Chondrocyte (in vitro differentiated cells): ENCODE results near the gene INO80E. TPM values are rescaled to one million over a fixed set of nuclear protein-coding genes. Genes with fewer than 3 reads are reported as not detected.

Experiments
- DNase-seq: peaks from one replicate; pipeline ENCODE4 v3.0.0; 2021; ENCODE audit warnings: mixed read lengths, low spot score
- H3K27ac Mint-ChIP-seq: one replicate; pipeline ENCODE4 v1.8.0; 2021; ENCODE audit warnings: mild to moderate bottlenecking, moderate library complexity, mixed read lengths; ENCODE audit not compliant: unreplicated experiment
- H3K27me3 Mint-ChIP-seq: 2 replicates; pipeline ENCODE4 v1.8.0; 2021; ENCODE audit warnings: low read depth, mixed read lengths
- H3K36me3 Mint-ChIP-seq: 2 replicates; pipeline ENCODE4 v1.8.0; 2021; ENCODE audit warnings: low read depth, mixed read lengths
- H3K4me1 Mint-ChIP-seq: 2 replicates; pipeline ENCODE4 v1.8.0; 2021; ENCODE audit warnings: low read depth, mild to moderate bottlenecking, mixed read lengths
- H3K4me3 Mint-ChIP-seq: one replicate; pipeline ENCODE4 v1.8.0; 2021; ENCODE audit warnings: mild to moderate bottlenecking, moderate library complexity, mixed read lengths; ENCODE audit not compliant: unreplicated experiment
- H3K9me3 Mint-ChIP-seq: 2 replicates; pipeline ENCODE4 v1.8.0; 2021; ENCODE audit warnings: low read depth, mixed read lengths
- CTCF ChIP-seq: fragments of 200-600 bp; sonication (generic); IDR thresholded peaks from 2 replicates; pipeline ENCODE4 v1.5.0; 2021; ENCODE audit warnings: antibody characterized with exemption, mild to moderate bottlenecking, moderate library complexity
- total RNA-seq: library from RNA; stranded (reverse); gene quantifications from 3 replicates; pipeline ENCODE4 v1.2.1, GENCODE V29; 2021

The INO80E gene
- total RNA-seq, 1 donor from 2014 or later, result 57.1 TPM

GRCh38 chr16:29972992-29973383 lies 23.1 kb upstream of the INO80E start:
- Mint-ChIP-seq H3K4me1 (peaks cover 34% of the 10 kb centered on the region), H3K4me3 (peak overlapping the region; percentile 33), H3K27me3 (no peaks in the 10 kb centered on the region), H3K9me3 (no peaks in the 10 kb centered on the region), H3K36me3 (peaks cover 14% of the 10 kb centered on the region), H3K27ac (peak overlapping the region; percentile 75)
- TF ChIP-seq CTCF, result no peak
- no peak for DNase-seq

GRCh38 chr16:29973384-29974246 lies 22.4 kb upstream of the INO80E start, which contains the start of gene TAOK2:
Gene TAOK2 (plus strand): TSS chr16:29973868. CDS start chr16:29977773, 3,905 bp downstream.
- Mint-ChIP-seq H3K4me1 (peaks cover 34% of the 10 kb centered on the region), H3K9me3 (no peaks in the 10 kb centered on the region), H3K4me3 (peak within 1 kb of the TSS; percentile 94), H3K36me3 (peaks cover 12% of the 10 kb centered on the region), H3K27ac (peak within 1 kb of the TSS; percentile 96), H3K27me3 (no peaks in the 10 kb centered on the region)
- no peak for TF ChIP-seq CTCF
- peak; percentile 100 for DNase-seq

GRCh38 chr16:29974291-29975133 lies 21.5 kb upstream of the INO80E start:
- no peak for TF ChIP-seq CTCF
- Mint-ChIP-seq H3K27me3 (no peaks in the 10 kb centered on the region), H3K4me3 (peak overlapping the region; percentile 94), H3K9me3 (no peaks in the 10 kb centered on the region), H3K27ac (peak overlapping the region; percentile 96), H3K4me1 (peaks cover 34% of the 10 kb centered on the region), H3K36me3 (peaks cover 17% of the 10 kb centered on the region)
- no peak for DNase-seq

- peaks cover 34% of the 10 kb centered on the region for H3K4me1 Mint-ChIP-seq
- H3K4me3 Mint-ChIP-seq, result peak overlapping the region; percentile 94
- no peaks in the 10 kb centered on the region for H3K9me3 Mint-ChIP-seq
- peaks cover 16% of the 10 kb centered on the region for H3K36me3 Mint-ChIP-seq
- H3K27ac Mint-ChIP-seq, result peak overlapping the region; percentile 86
- no peak for DNase-seq
- no peak for TF ChIP-seq CTCF
- no peaks in the 10 kb centered on the region for H3K27me3 Mint-ChIP-seq
Measured at GRCh38 chr16:29975134-29975538, 20.9 kb upstream of the INO80E start.
